Neural cell (in vitro differentiated cells): ENCODE results near the gene WNT3. TPM values are rescaled to one million over a fixed set of nuclear protein-coding genes. Genes with fewer than 3 reads are reported as not detected.

Experiments
- H2AFZ ChIP-seq: fragments of 200-600, 300-800 bp; sonication (generic), shearing (Covaris generic); 2 replicates; pipeline ENCODE4 v1.6.0; 2014; ENCODE audit warnings: low read depth, mild to moderate bottlenecking, antibody characterized with exemption, low read length, moderate library complexity
- H3F3A ChIP-seq: fragments of 200-600 bp; shearing (Covaris generic); 2 replicates; pipeline ENCODE4 v1.6.1; 2016; ENCODE audit warnings: mild to moderate bottlenecking, moderate library complexity, mixed read lengths, antibody characterized with exemption, low read length; ENCODE audit not compliant: insufficient read depth, poor library complexity, severe bottlenecking
- H3K27ac ChIP-seq: fragments of 200-600, 300-800 bp; sonication (generic), shearing (Covaris generic); 2 replicates; pipeline ENCODE4 v1.5.1; 2014; ENCODE audit warnings: mild to moderate bottlenecking, low read length, moderate library complexity
- H3K27me3 ChIP-seq: fragments of 300-800, 200-600 bp; sonication (generic), shearing (Covaris generic); 2 replicates; pipeline ENCODE4 v1.6.0; 2014; ENCODE audit warnings: mild to moderate bottlenecking, low read depth, low read length, moderate library complexity; ENCODE audit not compliant: insufficient read depth
- H3K36me3 ChIP-seq: fragments of 300-800, 200-600 bp; sonication (generic), shearing (Covaris generic); 2 replicates; pipeline ENCODE4 v1.5.1; 2014; ENCODE audit warnings: mild to moderate bottlenecking, antibody characterized with exemption, low read length, moderate library complexity; ENCODE audit not compliant: insufficient read depth
- H3K4me2 ChIP-seq: fragments of 300-800, 200-600 bp; sonication (generic), shearing (Covaris generic); 2 replicates; pipeline ENCODE4 v1.6.0; 2014; ENCODE audit warnings: mild to moderate bottlenecking, low read length
- H3K4me3 ChIP-seq: fragments of 300-800, 200-600 bp; sonication (generic), shearing (Covaris generic); 2 replicates; pipeline ENCODE4 v1.5.1; 2014; ENCODE audit warnings: mild to moderate bottlenecking, low read length, moderate library complexity
- H3K79me2 ChIP-seq: fragments of 200-600 bp; shearing (Covaris generic); replicated peaks from 2 replicates; pipeline ENCODE4 v1.6.0; 2014; ENCODE audit warnings: mild to moderate bottlenecking, low read length, moderate library complexity; ENCODE audit not compliant: insufficient read depth
- H3K9ac ChIP-seq: fragments of 300-800, 200-600 bp; sonication (generic), shearing (Covaris generic); 2 replicates; pipeline ENCODE4 v1.6.1; 2016; ENCODE audit warnings: mild to moderate bottlenecking, low read length, mixed read lengths
- H3K9me2 ChIP-seq: fragments of 200-600 bp; shearing (Covaris generic); 2 replicates; pipeline ENCODE4 v1.6.1; 2016; ENCODE audit warnings: mild to moderate bottlenecking, low read length, mixed read lengths; ENCODE audit not compliant: insufficient read depth
- H3K9me3 ChIP-seq: fragments of 200-600, 300-800 bp; sonication (generic), shearing (Covaris generic); 2 replicates; pipeline ENCODE4 v1.6.1; 2016; ENCODE audit warnings: mild to moderate bottlenecking, mixed run types, low read length, moderate library complexity, mixed read lengths
- H4K20me1 ChIP-seq: fragments of 200-600 bp; shearing (Covaris generic); 2 replicates; pipeline ENCODE4 v1.6.1; 2016; ENCODE audit warnings: mild to moderate bottlenecking, mixed run types; ENCODE audit not compliant: insufficient read depth
- CTCF ChIP-seq: fragments of 450-650 bp; IDR thresholded peaks from 2 replicates; pipeline ENCODE4 v1.5.1; 2014; ENCODE audit warnings: antibody characterized with exemption, mild to moderate bottlenecking, moderate library complexity; ENCODE audit not compliant: poor library complexity, severe bottlenecking
- EP300 ChIP-seq: fragments of 450-650 bp; conservative IDR thresholded peaks from 2 replicates; pipeline ENCODE4 v1.6.1; 2014; ENCODE audit warnings: antibody characterized with exemption, mild to moderate bottlenecking, moderate library complexity; ENCODE audit not compliant: poor library complexity, severe bottlenecking
- EZH2 ChIP-seq: fragments of 200-600, 300-800 bp; shearing (Covaris generic), sonication (generic); IDR thresholded peaks from 2 replicates; pipeline ENCODE4 v1.6.1; 2014; ENCODE audit warnings: antibody characterized with exemption, low read length, borderline replicate concordance, mild to moderate bottlenecking; ENCODE audit not compliant: insufficient read depth, poor library complexity, severe bottlenecking
- MXI1 ChIP-seq: fragments of 450-650 bp; conservative IDR thresholded peaks from 2 replicates; pipeline ENCODE4 v1.6.1; 2014; ENCODE audit warnings: antibody characterized with exemption, mild to moderate bottlenecking; ENCODE audit not compliant: poor library complexity, severe bottlenecking
- POLR2AphosphoS5 ChIP-seq: IDR thresholded peaks from 2 replicates; pipeline ENCODE4 v1.6.1; 2012
- RAD21 ChIP-seq: fragments of 450-650 bp; conservative IDR thresholded peaks from 2 replicates; pipeline ENCODE4 v1.6.1; 2014; ENCODE audit warnings: antibody characterized with exemption, mild to moderate bottlenecking, moderate library complexity
- REST ChIP-seq: IDR thresholded peaks from 2 replicates; pipeline ENCODE4 v1.6.1; 2012; ENCODE audit warnings: borderline replicate concordance
- SMC3 ChIP-seq: fragments of 450-650 bp; conservative IDR thresholded peaks from 2 replicates; pipeline ENCODE4 v1.6.1; 2014; ENCODE audit warnings: antibody characterized with exemption, mild to moderate bottlenecking, moderate library complexity; ENCODE audit not compliant: poor library complexity
- TAF1 ChIP-seq: IDR thresholded peaks from 2 replicates; pipeline ENCODE4 v1.6.1; 2012; ENCODE audit warnings: low read depth
- polyA minus RNA-seq: library from RNA; depleted of rRNA, polyadenylated mRNA; stranded (reverse); fragments of >200 nt; gene quantifications from 2 replicates; pipeline ENCODE4 v1.2.3, GENCODE V29; 2014
- polyA plus RNA-seq: library from polyadenylated mRNA; depleted of rRNA; stranded (reverse); fragments of >200 nt; gene quantifications from 2 replicates; pipeline ENCODE4 v1.2.3, GENCODE V29; 2014

The WNT3 gene, protein sequence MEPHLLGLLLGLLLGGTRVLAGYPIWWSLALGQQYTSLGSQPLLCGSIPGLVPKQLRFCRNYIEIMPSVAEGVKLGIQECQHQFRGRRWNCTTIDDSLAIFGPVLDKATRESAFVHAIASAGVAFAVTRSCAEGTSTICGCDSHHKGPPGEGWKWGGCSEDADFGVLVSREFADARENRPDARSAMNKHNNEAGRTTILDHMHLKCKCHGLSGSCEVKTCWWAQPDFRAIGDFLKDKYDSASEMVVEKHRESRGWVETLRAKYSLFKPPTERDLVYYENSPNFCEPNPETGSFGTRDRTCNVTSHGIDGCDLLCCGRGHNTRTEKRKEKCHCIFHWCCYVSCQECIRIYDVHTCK
- polyA plus RNA-seq (7.6 TPM in 2 replicates), polyA minus RNA-seq (6.1 and 7.1 TPM in 2 replicates)

GRCh38 chr17:46818316-46818928, at the start of gene WNT3:
WNT3 (minus strand) TSS chr17:46818692; CDS start chr17:46818597, 95 bp downstream.
- H3K9me3 ChIP-seq: no peaks in the 10 kb centered on the region
- peaks cover 89% of the 10 kb centered on the region for H3K27me3 ChIP-seq
- peak within 1 kb of the TSS; percentile 16 for H3K9ac ChIP-seq
- H3K79me2 ChIP-seq: no peaks in the 10 kb centered on the region
- no peaks in the 10 kb centered on the region for H3F3A ChIP-seq
- TF ChIP-seq SMC3 (no peak), TAF1 (no peak), EZH2 (no peak), MXI1 (no peak), POLR2AphosphoS5 (no peak), EP300 (no peak), RAD21 (no peak), CTCF (no peak), REST (no peak)
- no peak within 1 kb of the TSS for H2AFZ ChIP-seq
- H3K36me3 ChIP-seq: no peaks in the 10 kb centered on the region
- H3K9me2 ChIP-seq: no peaks in the 10 kb centered on the region
- no peak within 1 kb of the TSS for H3K27ac ChIP-seq
- peak within 1 kb of the TSS; percentile 68 for H3K4me3 ChIP-seq
- no peaks in the 10 kb centered on the region for H4K20me1 ChIP-seq
- peak within 1 kb of the TSS; percentile 35 for H3K4me2 ChIP-seq

- no peak overlapping the region for H3K4me2 ChIP-seq
- H3K4me3 ChIP-seq: no peak overlapping the region
- no peak for TF ChIP-seq CTCF
- TF ChIP-seq POLR2AphosphoS5: no peak
- TF ChIP-seq EP300: no peak
- no peak for TF ChIP-seq REST
- no peak for TF ChIP-seq RAD21
- no peak for TF ChIP-seq TAF1
- TF ChIP-seq MXI1: no peak
- no peak for TF ChIP-seq SMC3
- TF ChIP-seq EZH2: no peak
- no peaks in the 10 kb centered on the region for H3K27me3 ChIP-seq
- H3K36me3 ChIP-seq: no peaks in the 10 kb centered on the region
- no peaks in the 10 kb centered on the region for H3K9me3 ChIP-seq
- no peaks in the 10 kb centered on the region for H3K9me2 ChIP-seq
- H3K9ac ChIP-seq: no peak overlapping the region
- no peaks in the 10 kb centered on the region for H3K79me2 ChIP-seq
- H4K20me1 ChIP-seq: no peaks in the 10 kb centered on the region
- no peak overlapping the region for H3K27ac ChIP-seq
- no peak overlapping the region for H2AFZ ChIP-seq
- H3F3A ChIP-seq: no peaks in the 10 kb centered on the region
Measured at GRCh38 chr17:46866747-46867146, 48.3 kb upstream of the WNT3 start.
